Osteoblast (primary cell): ENCODE measurements around the gene MTMR12. TPM values are rescaled to one million over a fixed set of nuclear protein-coding genes. Genes with fewer than 3 reads are reported as not detected.

Source experiments
- DNase-seq: peaks from one replicate; pipeline ENCODE4 v3.0.0; 2011; ENCODE audit warnings: low spot score, mixed read lengths; ENCODE audit not compliant: insufficient read length; ENCODE audit errors: missing footprints
- H2AFZ ChIP-seq: 2 replicates; pipeline ENCODE4 v1.6.0; 2011; ENCODE audit warnings: mild to moderate bottlenecking, low read length
- H3K27ac ChIP-seq: 2 replicates; pipeline ENCODE4 v1.5.1; 2011; ENCODE audit warnings: mild to moderate bottlenecking, low read depth, low read length, moderate library complexity
- H3K27me3 ChIP-seq: 2 replicates; pipeline ENCODE4 v1.6.0; 2012; ENCODE audit warnings: mild to moderate bottlenecking, control low read depth, inconsistent platforms, low read length, moderate library complexity; ENCODE audit not compliant: insufficient read depth
- H3K36me3 ChIP-seq: 2 replicates; pipeline ENCODE4 v1.5.1; 2011; ENCODE audit warnings: mild to moderate bottlenecking, low read length, control low read depth, moderate library complexity; ENCODE audit not compliant: insufficient read depth
- H3K4me1 ChIP-seq: 2 replicates; pipeline ENCODE4 v1.5.1; 2011; ENCODE audit warnings: mild to moderate bottlenecking, low read length, control low read depth, moderate library complexity; ENCODE audit not compliant: insufficient read depth
- H3K4me2 ChIP-seq: 2 replicates; pipeline ENCODE4 v1.6.0; 2011; ENCODE audit warnings: mild to moderate bottlenecking, low read length; ENCODE audit not compliant: insufficient read depth
- H3K4me3 ChIP-seq: fragments of 200-600 bp; sonication (generic); 3 replicates; pipeline ENCODE4 v1.5.1; 2012; ENCODE audit warnings: mild to moderate bottlenecking, low read length, inconsistent platforms; ENCODE audit not compliant: insufficient read depth
- H3K79me2 ChIP-seq: 2 replicates; pipeline ENCODE4 v1.6.0; 2012; ENCODE audit warnings: mild to moderate bottlenecking, low read length, control low read depth, inconsistent platforms; ENCODE audit not compliant: insufficient read depth
- H3K9me3 ChIP-seq: 2 replicates; pipeline ENCODE4 v1.5.1; 2011; ENCODE audit warnings: low read depth, low read length, control low read depth
- H4K20me1 ChIP-seq: 2 replicates; pipeline ENCODE4 v1.6.0; 2012; ENCODE audit warnings: mild to moderate bottlenecking, low read length, control low read depth; ENCODE audit not compliant: insufficient read depth
- CTCF ChIP-seq: IDR thresholded peaks from 2 replicates; pipeline ENCODE4 v1.5.1; 2011; ENCODE audit warnings: mild to moderate bottlenecking, low read depth, low read length, moderate library complexity; ENCODE audit errors: extremely low read depth
- small RNA-seq: library from RNA; depleted of rRNA; stranded (forward); fragments of <200 nt; gene quantifications from one replicate; pipeline ENCODE3, GENCODE V24; 2012
- total RNA-seq: library from RNA; depleted of rRNA; stranded (reverse); fragments of >200 nt; gene quantifications from 2 replicates; pipeline ENCODE4 v1.2.3, GENCODE V29; 2012

MTMR12 gene
- total RNA-seq, 1 donor, result 20.6 TPM

GRCh38 chr5:32190095-32190494, 122.6 kb downstream of the MTMR12 start:
- Histone ChIP-seq H2AFZ (peak overlapping the region; percentile 82), H3K27ac (no peak overlapping the region), H3K9me3 (no peaks in the 10 kb centered on the region), H3K4me2 (no peak overlapping the region), H4K20me1 (no peaks in the 10 kb centered on the region), H3K27me3 (no peaks in the 10 kb centered on the region), H3K4me1 (peaks cover 9% of the 10 kb centered on the region), H3K4me3 (no peak overlapping the region), H3K36me3 (no peaks in the 10 kb centered on the region), H3K79me2 (no peaks in the 10 kb centered on the region)
- no peak for TF ChIP-seq CTCF
- no peak for DNase-seq

GRCh38 chr5:32187675-32188074, 125.1 kb downstream of the MTMR12 start:
- Histone ChIP-seq H3K79me2 (no peaks in the 10 kb centered on the region), H4K20me1 (no peaks in the 10 kb centered on the region), H3K9me3 (no peaks in the 10 kb centered on the region), H3K27me3 (no peaks in the 10 kb centered on the region), H2AFZ (no peak overlapping the region), H3K4me1 (no peaks in the 10 kb centered on the region), H3K27ac (no peak overlapping the region), H3K4me3 (no peak overlapping the region), H3K4me2 (no peak overlapping the region), H3K36me3 (no peaks in the 10 kb centered on the region)
- TF ChIP-seq CTCF, result no peak
- no peak for DNase-seq

GRCh38 chr5:32182463-32183063, 130.2 kb downstream of the MTMR12 start:
- H3K4me2 ChIP-seq, result no peak overlapping the region
- H3K9me3 ChIP-seq, result no peaks in the 10 kb centered on the region
- no peak overlapping the region for H3K27ac ChIP-seq
- no peaks in the 10 kb centered on the region for H3K4me1 ChIP-seq
- H3K4me3 ChIP-seq, result no peak overlapping the region
- H4K20me1 ChIP-seq, result no peaks in the 10 kb centered on the region
- no peak for TF ChIP-seq CTCF
- no peaks in the 10 kb centered on the region for H3K27me3 ChIP-seq
- H3K79me2 ChIP-seq, result no peaks in the 10 kb centered on the region
- no peaks in the 10 kb centered on the region for H3K36me3 ChIP-seq
- DNase-seq, result no peak
- no peak overlapping the region for H2AFZ ChIP-seq

Small RNAs within 50 kb of the gene (small RNA-seq; reads per million reads assigned to genes)
- gene RNU6-1079P (not detected), gene RNU6-378P (0.30 reads per million)

Other genes with a start within 250 kb of the MTMR12 start
- gene GOLPH3, start 138.6 kb downstream of the MTMR12 start, total RNA-seq, result 83.2 and 88.7 TPM in 2 replicates
- 80.7 and 86.1 TPM in 2 replicates for gene ZFR, start 131.8 kb upstream of the MTMR12 start, total RNA-seq